GM12892 (cell line): ENCODE data around the gene ODF2.

Source experiments
- DNase-seq: peaks from one replicate; pipeline ENCODE4 v3.0.0; 2011; ENCODE audit not compliant: insufficient read length
- FAIRE-seq: peaks from 2 replicates; lab custom pipeline; 2011; peaks lifted over from hg19 to GRCh38; lab: Jason Lieb, UNC
- POLR2A ChIP-seq: IDR thresholded peaks from 2 replicates; pipeline ENCODE4 v1.6.1; 2011; ENCODE audit warnings: low read depth, low read length, control low read depth
- POLR2AphosphoS5 ChIP-seq: IDR thresholded peaks from 2 replicates; pipeline ENCODE4 v1.6.1; 2011; ENCODE audit warnings: low read depth, low read length, control low read depth
- TAF1 ChIP-seq: IDR thresholded peaks from 2 replicates; pipeline ENCODE4 v1.6.1; 2011; ENCODE audit warnings: low read depth, mild to moderate bottlenecking, control low read depth, low read length, borderline replicate concordance

The ODF2 gene

GRCh38 chr9:128523199-128523925, 67.6 kb downstream of the ODF2 start:
- DNase-seq, result no peak
- FAIRE-seq, result no peak
- TF ChIP-seq TAF1 (no peak), POLR2A (no peak)

GRCh38 chr9:128526720-128527119, 70.9 kb downstream of the ODF2 start:
- no peak for FAIRE-seq
- no peak for DNase-seq
- TF ChIP-seq POLR2AphosphoS5 (no peak), TAF1 (no peak), POLR2A (no peak)

GRCh38 chr9:128528445-128529160, 72.8 kb downstream of the ODF2 start:
- DNase-seq, result no peak
- no peak for FAIRE-seq
- TF ChIP-seq POLR2A, result no peak
- TF ChIP-seq POLR2AphosphoS5, result no peak
- TF ChIP-seq TAF1, result no peak

GRCh38 chr9:128529191-128529590, 73.4 kb downstream of the ODF2 start:
- FAIRE-seq (no peak), DNase-seq (no peak)
- TF ChIP-seq POLR2A (no peak), POLR2AphosphoS5 (no peak)

GRCh38 chr9:128532581-128532980, 76.8 kb downstream of the ODF2 start:
- FAIRE-seq (no peak), DNase-seq (no peak)

GRCh38 chr9:128540634-128541360, 85.0 kb downstream of the ODF2 start:
- TF ChIP-seq POLR2A (no peak), POLR2AphosphoS5 (no peak), TAF1 (no peak)
- no peak for FAIRE-seq
- no peak for DNase-seq

More at GRCh38 chr9:128532581-128532980, 76.8 kb downstream of the ODF2 start:
- no peak for TF ChIP-seq POLR2A
- no peak for TF ChIP-seq POLR2AphosphoS5
- TF ChIP-seq TAF1, result no peak

GRCh38 chr9:128546504-128546903, 90.7 kb downstream of the ODF2 start:
- no peak for DNase-seq
- FAIRE-seq, result no peak
- TF ChIP-seq TAF1, result no peak

GRCh38 chr9:128548876-128549275, 93.1 kb downstream of the ODF2 start:
- FAIRE-seq, result no peak
- TF ChIP-seq POLR2AphosphoS5 (no peak), POLR2A (no peak), TAF1 (no peak)
- DNase-seq, result no peak

GRCh38 chr9:128550226-128550625, 94.4 kb downstream of the ODF2 start:
- FAIRE-seq (no peak), DNase-seq (no peak)
- no peak for TF ChIP-seq POLR2AphosphoS5
- no peak for TF ChIP-seq TAF1
- TF ChIP-seq POLR2A, result no peak
